Measurements from ENCODE around the gene AFF3.

The AFF3 gene

DNA sequence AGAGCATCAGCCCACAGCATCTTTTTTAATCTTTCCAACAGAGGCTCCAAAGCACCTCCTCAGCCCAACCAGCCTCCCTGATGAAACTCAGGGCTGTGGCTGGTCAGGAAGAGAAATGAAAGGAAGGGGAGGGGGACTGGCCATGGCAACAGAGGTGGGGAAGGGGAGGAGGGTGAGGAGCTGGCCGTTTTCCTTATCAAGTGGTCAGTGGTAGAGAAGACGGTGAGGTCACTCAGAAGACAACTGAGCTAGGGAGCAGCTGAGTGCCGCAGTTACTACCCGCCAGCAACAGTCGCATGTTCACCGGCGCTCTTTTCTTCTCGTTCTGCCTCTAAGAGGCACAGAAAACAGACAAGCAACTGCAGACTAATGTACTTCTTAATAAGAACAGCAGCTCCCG, 97.4 kb downstream of the AFF3 start:
- TF ChIP-seq FOXM1 (IDR thresholded peaks at IDR 0.05; ENCODE audit: borderline replicate concordance, low read depth) (no peak), ZBTB7A (IDR thresholded peaks at IDR 0.05; ENCODE audit: low read depth) (no peak), TAF1 (IDR thresholded peaks at IDR 0.05; ENCODE audit: low read depth) (no peak), TEAD4 (IDR thresholded peaks at IDR 0.05) (no peak), YY1 (IDR thresholded peaks at IDR 0.05; ENCODE audit: low read depth) (no peak), EP300 (IDR thresholded peaks at IDR 0.05; ENCODE audit: borderline replicate concordance) (no peak), RAD21 (IDR thresholded peaks at IDR 0.05; ENCODE audit: low read depth) (no peak), TCF12 (IDR thresholded peaks at IDR 0.05; ENCODE audit: low read depth) (no peak), EGR1 (IDR thresholded peaks at IDR 0.05) (no peak)
- TF ChIP-seq, protein P1, sequence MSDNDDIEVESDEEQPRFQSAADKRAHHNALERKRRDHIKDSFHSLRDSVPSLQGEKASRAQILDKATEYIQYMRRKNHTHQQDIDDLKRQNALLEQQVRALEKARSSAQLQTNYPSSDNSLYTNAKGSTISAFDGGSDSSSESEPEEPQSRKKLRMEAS (IDR thresholded peaks at IDR 0.05) = no peak

DNA sequence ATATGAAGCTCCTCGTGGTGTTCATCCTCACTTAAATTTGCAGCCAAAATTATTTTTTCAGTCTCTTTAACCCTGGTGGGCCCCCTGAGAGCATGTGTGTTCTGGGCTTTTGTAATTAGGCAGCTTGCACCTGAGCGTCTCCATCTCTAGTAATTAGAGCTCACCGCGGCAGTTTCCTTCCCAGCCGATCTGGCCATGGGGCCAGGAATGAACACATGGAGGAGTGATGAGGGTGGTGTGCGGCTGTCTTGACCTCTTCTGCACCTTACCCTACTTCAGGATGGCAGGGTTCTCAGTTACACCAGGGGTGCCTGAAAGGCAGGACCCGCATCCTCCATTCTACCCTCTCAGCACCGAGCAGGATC, 98.5 kb downstream of the AFF3 start:
- TF ChIP-seq RAD21 (IDR thresholded peaks at IDR 0.05; ENCODE audit: low read depth) = no peak
- TF ChIP-seq EGR1 (IDR thresholded peaks at IDR 0.05) = no peak
- no peak for TF ChIP-seq CREB1 (IDR thresholded peaks at IDR 0.05; ENCODE audit: low read depth)
- no peak for TF ChIP-seq YY1 (IDR thresholded peaks at IDR 0.05; ENCODE audit: low read depth)
- no peak for TF ChIP-seq TEAD4 (IDR thresholded peaks at IDR 0.05)
- TF ChIP-seq, protein P2, sequence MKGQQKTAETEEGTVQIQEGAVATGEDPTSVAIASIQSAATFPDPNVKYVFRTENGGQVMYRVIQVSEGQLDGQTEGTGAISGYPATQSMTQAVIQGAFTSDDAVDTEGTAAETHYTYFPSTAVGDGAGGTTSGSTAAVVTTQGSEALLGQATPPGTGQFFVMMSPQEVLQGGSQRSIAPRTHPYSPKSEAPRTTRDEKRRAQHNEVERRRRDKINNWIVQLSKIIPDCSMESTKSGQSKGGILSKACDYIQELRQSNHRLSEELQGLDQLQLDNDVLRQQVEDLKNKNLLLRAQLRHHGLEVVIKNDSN (IDR thresholded peaks at IDR 0.05) = no peak
- no peak for TF ChIP-seq EP300 (IDR thresholded peaks at IDR 0.05; ENCODE audit: borderline replicate concordance)
- TF ChIP-seq, protein P3, sequence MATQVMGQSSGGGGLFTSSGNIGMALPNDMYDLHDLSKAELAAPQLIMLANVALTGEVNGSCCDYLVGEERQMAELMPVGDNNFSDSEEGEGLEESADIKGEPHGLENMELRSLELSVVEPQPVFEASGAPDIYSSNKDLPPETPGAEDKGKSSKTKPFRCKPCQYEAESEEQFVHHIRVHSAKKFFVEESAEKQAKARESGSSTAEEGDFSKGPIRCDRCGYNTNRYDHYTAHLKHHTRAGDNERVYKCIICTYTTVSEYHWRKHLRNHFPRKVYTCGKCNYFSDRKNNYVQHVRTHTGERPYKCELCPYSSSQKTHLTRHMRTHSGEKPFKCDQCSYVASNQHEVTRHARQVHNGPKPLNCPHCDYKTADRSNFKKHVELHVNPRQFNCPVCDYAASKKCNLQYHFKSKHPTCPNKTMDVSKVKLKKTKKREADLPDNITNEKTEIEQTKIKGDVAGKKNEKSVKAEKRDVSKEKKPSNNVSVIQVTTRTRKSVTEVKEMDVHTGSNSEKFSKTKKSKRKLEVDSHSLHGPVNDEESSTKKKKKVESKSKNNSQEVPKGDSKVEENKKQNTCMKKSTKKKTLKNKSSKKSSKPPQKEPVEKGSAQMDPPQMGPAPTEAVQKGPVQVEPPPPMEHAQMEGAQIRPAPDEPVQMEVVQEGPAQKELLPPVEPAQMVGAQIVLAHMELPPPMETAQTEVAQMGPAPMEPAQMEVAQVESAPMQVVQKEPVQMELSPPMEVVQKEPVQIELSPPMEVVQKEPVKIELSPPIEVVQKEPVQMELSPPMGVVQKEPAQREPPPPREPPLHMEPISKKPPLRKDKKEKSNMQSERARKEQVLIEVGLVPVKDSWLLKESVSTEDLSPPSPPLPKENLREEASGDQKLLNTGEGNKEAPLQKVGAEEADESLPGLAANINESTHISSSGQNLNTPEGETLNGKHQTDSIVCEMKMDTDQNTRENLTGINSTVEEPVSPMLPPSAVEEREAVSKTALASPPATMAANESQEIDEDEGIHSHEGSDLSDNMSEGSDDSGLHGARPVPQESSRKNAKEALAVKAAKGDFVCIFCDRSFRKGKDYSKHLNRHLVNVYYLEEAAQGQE (IDR thresholded peaks at IDR 0.05; ENCODE audit: low read depth) = no peak
- TF ChIP-seq ZBTB7A (IDR thresholded peaks at IDR 0.05; ENCODE audit: low read depth) = no peak
- no peak for TF ChIP-seq FOXM1 (IDR thresholded peaks at IDR 0.05; ENCODE audit: borderline replicate concordance, low read depth)
- TF ChIP-seq CEBPB (IDR thresholded peaks at IDR 0.05) = no peak
- no peak for TF ChIP-seq TCF12 (IDR thresholded peaks at IDR 0.05; ENCODE audit: low read depth)

DNA sequence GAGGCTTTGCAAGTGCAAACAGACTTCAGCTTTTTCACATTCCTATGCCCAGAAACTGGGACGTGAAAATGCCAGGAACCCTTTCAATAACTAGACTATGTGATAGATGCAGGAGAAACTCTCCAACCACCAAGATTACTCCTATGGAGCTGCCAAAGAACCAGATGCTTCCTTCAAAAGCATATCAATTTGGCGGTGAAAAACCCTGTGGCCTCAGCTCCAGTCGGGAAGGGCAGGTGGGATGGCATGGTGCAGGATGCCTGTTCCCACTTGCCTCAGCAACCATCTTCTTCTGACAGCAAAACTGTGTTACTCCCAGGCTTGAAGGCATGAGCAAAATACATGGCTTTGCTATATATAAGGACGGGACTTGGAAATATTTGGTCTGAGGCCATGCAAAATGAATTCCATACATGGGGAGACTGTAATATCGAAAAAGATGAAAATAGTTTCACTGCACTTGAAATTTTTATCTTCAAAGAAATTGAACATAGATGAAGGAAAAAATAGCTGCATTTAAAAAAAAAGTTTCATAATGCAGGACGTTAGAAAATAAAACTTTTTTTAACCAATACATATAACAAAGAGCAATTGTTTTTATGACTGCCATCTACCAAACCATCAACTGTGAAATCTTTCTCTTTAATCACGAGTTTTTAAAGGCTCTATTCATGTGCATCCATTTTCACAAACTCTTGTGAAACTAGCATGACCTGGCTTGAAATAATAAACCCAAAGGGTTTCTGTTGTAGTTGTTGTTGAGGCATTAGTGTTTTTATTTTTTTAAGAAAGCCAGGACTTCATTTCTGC, 99.1 kb downstream of the AFF3 start:
- TF ChIP-seq ZBTB7A (IDR thresholded peaks at IDR 0.05; ENCODE audit: low read depth) (no peak), RAD21 (IDR thresholded peaks at IDR 0.05; ENCODE audit: low read depth) (no peak)
- TF ChIP-seq, protein P2 (IDR thresholded peaks at IDR 0.05) = no peak

DNA sequence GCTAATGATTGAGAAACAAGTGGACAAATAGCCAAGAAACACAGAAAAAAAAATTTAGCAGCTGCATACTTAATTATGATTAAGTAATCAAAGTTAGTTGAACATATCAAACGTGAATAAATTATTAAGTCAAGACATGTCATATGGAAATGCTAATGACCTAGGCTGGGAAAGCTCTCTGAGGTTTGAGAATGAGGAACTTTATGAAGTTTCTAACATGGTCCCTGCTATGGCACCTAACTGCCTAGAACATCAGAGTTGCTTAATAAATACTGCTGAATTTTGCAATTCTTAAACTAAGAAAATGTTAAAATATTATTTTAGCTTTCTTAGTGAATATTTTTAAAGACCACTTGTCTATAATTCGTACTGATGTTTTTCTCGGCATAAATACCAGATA, 99.8 kb downstream of the AFF3 start:
- TF ChIP-seq, protein P2 (IDR thresholded peaks at IDR 0.05) = no peak
- no peak for TF ChIP-seq RAD21 (IDR thresholded peaks at IDR 0.05; ENCODE audit: low read depth)
- no peak for TF ChIP-seq CEBPB (IDR thresholded peaks at IDR 0.05)
- TF ChIP-seq, protein P1 (IDR thresholded peaks at IDR 0.05) = no peak
- TF ChIP-seq EP300 (IDR thresholded peaks at IDR 0.05; ENCODE audit: borderline replicate concordance) = no peak
- no peak for TF ChIP-seq FOXM1 (IDR thresholded peaks at IDR 0.05; ENCODE audit: borderline replicate concordance, low read depth)
- no peak for TF ChIP-seq YY1 (IDR thresholded peaks at IDR 0.05; ENCODE audit: low read depth)
- no peak for TF ChIP-seq ZBTB7A (IDR thresholded peaks at IDR 0.05; ENCODE audit: low read depth)
- no peak for TF ChIP-seq NFIC (IDR thresholded peaks at IDR 0.05)
- no peak for TF ChIP-seq TAF1 (IDR thresholded peaks at IDR 0.05; ENCODE audit: low read depth)

DNA sequence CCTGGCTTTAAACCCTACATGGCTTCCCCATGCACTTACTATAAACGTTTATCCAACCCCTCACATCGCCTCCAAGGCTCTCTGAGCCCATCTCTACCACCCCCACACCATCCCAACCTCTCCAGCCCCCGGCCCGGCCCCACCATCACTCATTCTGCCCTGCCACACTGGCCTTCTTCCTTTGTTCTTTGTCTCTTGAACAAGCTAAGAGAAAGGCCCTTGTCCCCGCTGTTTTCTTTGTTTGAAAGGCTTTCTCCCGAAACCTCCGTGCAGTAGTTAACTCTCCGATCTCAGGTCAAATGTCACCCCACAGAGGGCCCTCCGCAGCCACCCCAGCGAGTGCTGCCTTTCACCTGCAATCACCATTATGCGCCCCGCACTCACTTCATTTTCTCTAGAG, 100.4 kb downstream of the AFF3 start:
- TF ChIP-seq EGR1 (IDR thresholded peaks at IDR 0.05) = no peak
- TF ChIP-seq ZBTB7A (IDR thresholded peaks at IDR 0.05; ENCODE audit: low read depth) = no peak
- TF ChIP-seq, protein P1 (IDR thresholded peaks at IDR 0.05) = no peak
- no peak for TF ChIP-seq YY1 (IDR thresholded peaks at IDR 0.05; ENCODE audit: low read depth)
- no peak for TF ChIP-seq RAD21 (IDR thresholded peaks at IDR 0.05; ENCODE audit: low read depth)
- no peak for TF ChIP-seq FOXM1 (IDR thresholded peaks at IDR 0.05; ENCODE audit: borderline replicate concordance, low read depth)

DNA sequence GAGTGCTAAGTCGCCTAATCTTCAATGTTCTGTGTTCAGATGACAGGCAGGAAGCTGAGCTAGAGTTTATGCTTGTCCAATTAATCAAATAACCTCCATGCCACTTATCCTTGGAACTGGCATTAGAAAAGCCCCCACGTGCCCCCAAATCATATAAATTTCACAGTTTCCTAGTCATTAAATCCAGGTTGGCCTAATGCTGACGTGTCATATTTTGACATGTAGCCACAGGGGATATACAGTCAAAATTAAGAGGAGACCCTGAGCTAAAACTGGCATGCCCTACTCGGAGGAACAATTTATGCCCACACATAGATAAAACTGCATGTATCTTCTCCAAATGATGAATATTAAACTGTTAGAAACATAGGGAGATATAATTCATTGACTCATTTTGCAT, 101.0 kb downstream of the AFF3 start:
- TF ChIP-seq ZBTB7A (IDR thresholded peaks at IDR 0.05; ENCODE audit: low read depth) = no peak
- TF ChIP-seq EP300 (IDR thresholded peaks at IDR 0.05; ENCODE audit: borderline replicate concordance) = no peak
- TF ChIP-seq TCF12 (IDR thresholded peaks at IDR 0.05; ENCODE audit: low read depth) = no peak
- TF ChIP-seq NFIC (IDR thresholded peaks at IDR 0.05) = no peak

DNA sequence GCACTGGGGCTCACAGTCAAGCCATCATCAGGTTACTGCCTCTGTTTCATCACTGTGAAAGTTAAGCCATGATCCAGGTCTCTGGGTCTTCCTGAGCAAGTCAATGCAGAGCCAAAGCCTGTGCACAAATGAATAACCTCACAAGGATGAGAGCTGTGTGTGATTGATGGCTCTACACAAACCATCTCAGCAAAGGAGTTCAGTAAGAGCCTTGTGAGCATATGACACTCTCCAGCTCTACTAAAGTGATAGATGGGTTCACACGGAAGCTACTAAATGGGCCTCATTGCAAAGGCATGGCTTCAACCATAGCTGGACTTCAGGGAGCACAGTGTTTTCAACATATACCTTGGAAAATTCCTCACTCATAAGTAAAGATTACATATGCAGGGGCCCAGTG, 101.5 kb downstream of the AFF3 start:
- TF ChIP-seq, protein P2 (IDR thresholded peaks at IDR 0.05) = no peak
- TF ChIP-seq RAD21 (IDR thresholded peaks at IDR 0.05; ENCODE audit: low read depth) = no peak
- no peak for TF ChIP-seq CEBPB (IDR thresholded peaks at IDR 0.05)
- no peak for TF ChIP-seq NFIC (IDR thresholded peaks at IDR 0.05)
- TF ChIP-seq YY1 (IDR thresholded peaks at IDR 0.05; ENCODE audit: low read depth) = no peak
- no peak for TF ChIP-seq TAF1 (IDR thresholded peaks at IDR 0.05; ENCODE audit: low read depth)
- no peak for TF ChIP-seq TEAD4 (IDR thresholded peaks at IDR 0.05)
- TF ChIP-seq, protein P1 (IDR thresholded peaks at IDR 0.05) = no peak
- no peak for TF ChIP-seq FOXM1 (IDR thresholded peaks at IDR 0.05; ENCODE audit: borderline replicate concordance, low read depth)
- no peak for TF ChIP-seq EGR1 (IDR thresholded peaks at IDR 0.05)
- TF ChIP-seq ZBTB7A (IDR thresholded peaks at IDR 0.05; ENCODE audit: low read depth) = no peak
- TF ChIP-seq TCF12 (IDR thresholded peaks at IDR 0.05; ENCODE audit: low read depth) = no peak
- no peak for TF ChIP-seq CREB1 (IDR thresholded peaks at IDR 0.05; ENCODE audit: low read depth)
- TF ChIP-seq EP300 (IDR thresholded peaks at IDR 0.05; ENCODE audit: borderline replicate concordance) = no peak
- TF ChIP-seq, protein P3 (IDR thresholded peaks at IDR 0.05; ENCODE audit: low read depth) = no peak

Data from Ishikawa (cell line).